Measurements from ENCODE around the gene FAM240B. TPM values are rescaled to one million over a fixed set of nuclear protein-coding genes. Genes with fewer than 3 reads are reported as not detected.

Gene FAM240B
- total and polyA plus RNA-seq, 2 of the 13 experiments (the other 11 are each of a cell fraction or from before 2014, with no cell fraction given) = not detected

GRCh38 chr9:38718148-38718547, 1.8 kb downstream of the FAM240B start:
- no peak for TF ChIP-seq ATF5 (CRISPR knock-in tag; IDR thresholded peaks at IDR 0.05; ENCODE audit: low read depth)
- TF ChIP-seq GPBP1L1 (CRISPR knock-in tag; IDR thresholded peaks at IDR 0.05) = no peak
- TF ChIP-seq ZNF446 (CRISPR knock-in tag; IDR thresholded peaks at IDR 0.05) = no peak
- TF ChIP-seq ZNF646 (CRISPR knock-in tag; IDR thresholded peaks at IDR 0.05) = no peak
- no peak for TF ChIP-seq U2AF2 (IDR thresholded peaks at IDR 0.05; ENCODE audit: low read depth, low read length)
- TF ChIP-seq ZNF614 (CRISPR knock-in tag; IDR thresholded peaks at IDR 0.05; ENCODE audit: borderline replicate concordance) = no peak
- no peak for TF ChIP-seq PAXIP1 (CRISPR knock-in tag; conservative IDR thresholded peaks at IDR 0.05)
- no peak for TF ChIP-seq ZNF101 (CRISPR knock-in tag; IDR thresholded peaks at IDR 0.05; ENCODE audit: borderline replicate concordance, low read depth)
- TF ChIP-seq ZNF552 (CRISPR knock-in tag; IDR thresholded peaks at IDR 0.05; ENCODE audit: borderline replicate concordance) = no peak
- TF ChIP-seq JUNB (CRISPR knock-in tag; IDR thresholded peaks at IDR 0.05; ENCODE audit: borderline replicate concordance) = no peak
- TF ChIP-seq RFX1 (IDR thresholded peaks at IDR 0.05) = no peak
- TF ChIP-seq HNRNPUL1 (IDR thresholded peaks at IDR 0.05; ENCODE audit: low read depth, low read length) = no peak
- Histone ChIP-seq H3K4me1 (ENCODE audit: insufficient read depth, low read length) (no peaks in the 10 kb centered on the region), H3K9ac (ENCODE audit: insufficient read depth, low read depth, low read length) (no peak overlapping the region), H3K9me3 (ENCODE audit: low read length) (no peaks in the 10 kb centered on the region), H3K79me2 (ENCODE audit: insufficient read depth, low read length) (no peaks in the 10 kb centered on the region), H3K27me3 (ENCODE audit: control insufficient read depth in 1 of 2, insufficient read depth in 2 of 2, low read length in 2 of 2) (peaks cover 0 to 2% of the 10 kb centered on the region in 2 experiments; a peak in 2 of 5 replicates), H2AFZ (ENCODE audit: low read length) (no peak overlapping the region), H3K36me3 (replicated peaks in 1 of 2; ENCODE audit: control insufficient read depth in 1 of 2, insufficient read depth in 2 of 2, low read length in 2 of 2) (no peaks in the 10 kb centered on the region), H4K20me1 (ENCODE audit: insufficient read depth, low read length) (no peaks in the 10 kb centered on the region), H3K4me2 (ENCODE audit: low read depth, low read length) (no peak overlapping the region), H3K4me3 (replicated peaks in 1 of 3; ENCODE audit: insufficient read depth in 1 of 3, low read depth in 2 of 3, low read length in 3 of 3) (no peak overlapping the region), H3K27ac (ENCODE audit: extremely low read length, insufficient read depth, low read length) (no peak overlapping the region)
- POLR2A ChIA-PET = no interaction called here
- BruUV-seq (replicated peaks) = no TSS peak
- FAIRE-seq (no peak), ATAC-seq (no peak), DNase-seq (ENCODE audit: low spot score) (no peak)
- CTCF ChIA-PET (ENCODE audit: low intra/inter-chr PET ratio, low total read pairs) = no interaction called here
- intact Hi-C loops (cut with micrococcal nuclease; ENCODE audit: unreplicated experiment) (no loop called here), in situ Hi-C loops (cut with HindIII; ENCODE audit: extremely low pct_ligation_motif_present, low pct_unique_long_range_greater_than_20kb) (no loop called here)
- WGBS (ENCODE audit: low lambda C conversion rate) = 6% methylated on average over 1 of the region's 1 CpG
